ENCODE results near the gene RAB44. TPM values are rescaled to one million over a fixed set of nuclear protein-coding genes. Genes with fewer than 3 reads are reported as not detected.

RAB44 gene
- total and polyA plus RNA-seq, 2 of the 4 experiments (the other 2 are of a cell fraction) = 0.03 TPM; not detected in 1

DNA sequence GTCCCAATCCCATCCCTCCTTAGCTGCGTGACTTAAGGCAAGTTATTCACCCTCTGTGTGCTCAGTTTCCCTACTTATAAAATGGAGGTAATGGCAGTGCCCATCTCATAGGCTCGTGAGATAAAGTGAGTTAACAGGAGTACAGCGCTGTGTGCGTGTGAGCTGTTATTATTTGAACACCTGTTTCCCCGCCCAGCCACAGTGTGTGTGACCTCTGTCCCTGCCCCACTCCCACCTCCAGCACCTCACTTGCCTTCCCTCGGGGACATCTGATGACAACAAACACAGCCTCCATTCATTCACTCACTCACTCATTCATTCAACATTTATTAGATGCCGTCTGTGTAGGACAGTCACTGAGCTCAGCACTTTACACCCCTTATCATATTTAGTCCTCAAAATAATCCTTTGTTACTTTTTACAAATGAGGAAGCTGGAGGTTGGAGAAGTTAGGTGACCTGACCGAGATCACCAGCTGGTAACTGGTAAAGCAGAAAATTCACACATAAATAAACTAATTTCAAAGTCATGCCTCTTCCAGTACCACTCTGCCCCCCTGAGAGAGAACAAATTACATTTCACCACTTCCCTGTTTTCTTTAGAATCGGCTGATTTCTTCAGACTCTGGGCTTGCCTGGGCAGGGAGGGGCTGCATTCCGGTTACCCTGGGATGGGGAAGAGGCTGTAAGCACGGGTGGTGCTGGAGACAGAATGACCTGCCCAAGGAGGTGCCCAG, 83.0 kb downstream of the RAB44 start:
- intact Hi-C loops (cut with micrococcal nuclease) (no loop called here), in situ Hi-C loops (cut with MboI; ENCODE audit: low sequenced_read_pairs) (no loop called here), dilution Hi-C loops (cut with HindIII; ENCODE audit: low sequenced_read_pairs, unreplicated experiment) (no loop called here)
- H2AFZ ChIP-seq (replicated peaks; ENCODE audit: low read length, poor library complexity) = no peak overlapping the region
- peaks cover 45% of the 10 kb centered on the region for H3K27me3 ChIP-seq (ENCODE audit: control insufficient read depth, insufficient read depth, low read length)
- CTCF ChIA-PET = interaction anchor here (1.3 kb wide), 1 partner anchor 14 kb away, joined by 8 read pairs; no protein-coding TSS in a partner anchor
- no peak overlapping the region for H3K4me2 ChIP-seq (ENCODE audit: low read depth, low read length)
- H3K14ac ChIP-seq (replicated peaks; ENCODE audit: low read depth, low read length) = no peak overlapping the region
- no peak overlapping the region for H3K4ac ChIP-seq (ENCODE audit: low read depth, low read length)
- DNase-seq (no peak), ATAC-seq (ENCODE audit: low read depth) (no peak)
- no peak overlapping the region for H4K91ac ChIP-seq (ENCODE audit: insufficient read depth, low read depth, low read length)
- no peaks in the 10 kb centered on the region for H3K36me3 ChIP-seq (ENCODE audit: control insufficient read depth, insufficient read depth, low read length)
- H3K9me3 ChIP-seq (ENCODE audit: control insufficient read depth, insufficient read depth, low read length) = no peaks in the 10 kb centered on the region
- WGBS, 2 experiments (ENCODE audit: extremely low coverage in 2 of 2, insufficient read length in 1 of 2) = 30% methylated on average over 2 of the region's 11 CpGs; no CpG with 5 or more reads in 1 of the 2 experiments
- H4K8ac ChIP-seq (ENCODE audit: low read depth in 2 of 2, low read length in 2 of 2) = no peak overlapping the region
- H3K9ac ChIP-seq (ENCODE audit: low read depth, low read length) = no peak overlapping the region
- no peak overlapping the region for H3K56ac ChIP-seq (ENCODE audit: extremely low read depth, insufficient read depth, low read length)
- H3K4me1 ChIP-seq (ENCODE audit: control insufficient read depth, insufficient read depth, low read length) = no peaks in the 10 kb centered on the region
- H3K4me3 ChIP-seq (ENCODE audit: insufficient read depth, low read depth, low read length) = no peak overlapping the region
- no peak overlapping the region for H2AK5ac ChIP-seq (ENCODE audit: low read depth, low read length)
- H3K18ac ChIP-seq (ENCODE audit: low read depth, low read length) = no peak overlapping the region
- no TSS peak for BruUV-seq (replicated peaks)
- no peak overlapping the region for H2BK20ac ChIP-seq (ENCODE audit: low read depth, low read length)
- no peak overlapping the region for H2BK120ac ChIP-seq (ENCODE audit: low read depth, low read length)
- H3K23ac ChIP-seq (ENCODE audit: low read depth, low read length) = no peak overlapping the region
- H3K9me1 ChIP-seq (ENCODE audit: insufficient read depth, low read length) = no peaks in the 10 kb centered on the region; the same call in 1 of the 2 replicates
- no peak overlapping the region for H2AK9ac ChIP-seq (replicated peaks; ENCODE audit: low read depth, low read length, poor library complexity)
- no peak overlapping the region for H3K27ac ChIP-seq (ENCODE audit: insufficient read depth, low read length)
- H4K20me1 ChIP-seq (ENCODE audit: insufficient read depth, low read length) = no peaks in the 10 kb centered on the region
- POLR2A ChIA-PET (ENCODE audit: unreplicated experiment) = interaction anchor here (0.6 kb wide), 1 partner anchor 8 kb away, joined by 3 read pairs; no protein-coding TSS in a partner anchor
- H2BK15ac ChIP-seq (ENCODE audit: low read depth, low read length) = no peak overlapping the region
- H4K5ac ChIP-seq (ENCODE audit: low read depth, low read length) = no peak overlapping the region
- TF ChIP-seq BHLHE40 (IDR thresholded peaks at IDR 0.05; ENCODE audit: low read depth, low read length) (no peak), RAD21 (IDR thresholded peaks at IDR 0.05; ENCODE audit: low read length) (no peak), CHD1 (IDR thresholded peaks at IDR 0.05; ENCODE audit: low read depth, low read length) (no peak), SMC3 (IDR thresholded peaks at IDR 0.05; ENCODE audit: low read depth, low read length) (no peak), POLR2A (IDR thresholded peaks at IDR 0.05; ENCODE audit: low read depth, low read length) (no peak), NFE2L2 (IDR thresholded peaks at IDR 0.05; ENCODE audit: low read depth, low read length) (no peak), MAZ (IDR thresholded peaks at IDR 0.05; ENCODE audit: borderline replicate concordance, low read depth, low read length) (no peak), RFX5 (IDR thresholded peaks at IDR 0.05; ENCODE audit: low read depth, low read length) (no peak), FOS (IDR thresholded peaks at IDR 0.05; ENCODE audit: low read depth, low read length) (no peak), MAFK (IDR thresholded peaks at IDR 0.05; ENCODE audit: low read depth, low read length) (no peak), RCOR1 (IDR thresholded peaks at IDR 0.05; ENCODE audit: insufficient replicate concordance, low read length) (no peak)
- TF ChIP-seq, protein P1, sequence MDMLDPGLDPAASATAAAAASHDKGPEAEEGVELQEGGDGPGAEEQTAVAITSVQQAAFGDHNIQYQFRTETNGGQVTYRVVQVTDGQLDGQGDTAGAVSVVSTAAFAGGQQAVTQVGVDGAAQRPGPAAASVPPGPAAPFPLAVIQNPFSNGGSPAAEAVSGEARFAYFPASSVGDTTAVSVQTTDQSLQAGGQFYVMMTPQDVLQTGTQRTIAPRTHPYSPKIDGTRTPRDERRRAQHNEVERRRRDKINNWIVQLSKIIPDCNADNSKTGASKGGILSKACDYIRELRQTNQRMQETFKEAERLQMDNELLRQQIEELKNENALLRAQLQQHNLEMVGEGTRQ (IDR thresholded peaks at IDR 0.05; ENCODE audit: low read depth, low read length) = no peak
- TF ChIP-seq, protein P2, sequence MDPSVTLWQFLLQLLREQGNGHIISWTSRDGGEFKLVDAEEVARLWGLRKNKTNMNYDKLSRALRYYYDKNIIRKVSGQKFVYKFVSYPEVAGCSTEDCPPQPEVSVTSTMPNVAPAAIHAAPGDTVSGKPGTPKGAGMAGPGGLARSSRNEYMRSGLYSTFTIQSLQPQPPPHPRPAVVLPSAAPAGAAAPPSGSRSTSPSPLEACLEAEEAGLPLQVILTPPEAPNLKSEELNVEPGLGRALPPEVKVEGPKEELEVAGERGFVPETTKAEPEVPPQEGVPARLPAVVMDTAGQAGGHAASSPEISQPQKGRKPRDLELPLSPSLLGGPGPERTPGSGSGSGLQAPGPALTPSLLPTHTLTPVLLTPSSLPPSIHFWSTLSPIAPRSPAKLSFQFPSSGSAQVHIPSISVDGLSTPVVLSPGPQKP (IDR thresholded peaks at IDR 0.05; ENCODE audit: borderline replicate concordance, low read depth, low read length) = no peak
- H2BK5ac ChIP-seq (ENCODE audit: low read depth, low read length, poor library complexity, severe bottlenecking) = no peak overlapping the region
- no peaks in the 10 kb centered on the region for H3K79me1 ChIP-seq (ENCODE audit: low read depth in 1 of 2, low read length in 2 of 2)

All from IMR-90 (cell line).